Gastrocnemius medialis (tissue), 4 donors: ENCODE data around the gene SDS.

ENCODE experiments used
- CTCF ChIP-seq, 5 experiments: fragments of 450-650 bp in 3 of 5; fragments of 200-600 bp in 2 of 5; sonication (generic) in 2 of 5; IDR thresholded peaks in 4 of 5; conservative IDR thresholded peaks in 1 of 5; 1 replicate in 4 of 5; 2 replicates in 1 of 5; pipeline ENCODE4 v1.5.1; 2016 to 2019; ENCODE audit warnings: antibody characterized with exemption in 5 of 5, mild to moderate bottlenecking in 3 of 5, moderate library complexity in 3 of 5
- POLR2A ChIP-seq, 2 donors: fragments of 450-650 bp; IDR thresholded peaks; one replicate each; pipeline ENCODE4 v1.6.1; 2017; ENCODE audit warnings: antibody characterized with exemption in 2 of 2, mild to moderate bottlenecking in 2 of 2, moderate library complexity in 2 of 2

GRCh38 chr12:113439301-113439597 is 35.6 kb upstream of the SDS start:
- TF ChIP-seq CTCF (IDR thresholded peaks at IDR 0.05 in 4 of 5, conservative IDR thresholded peaks at IDR 0.05 in 1 of 5) (no peak), POLR2A (IDR thresholded peaks at IDR 0.05) (no peak)
